GM23248 (cell line): Measurements from ENCODE around the gene AK2.

Experiments
- EZH2 ChIP-seq: fragments of 200-600 bp; sonication (generic); IDR thresholded peaks from 2 replicates; pipeline ENCODE4 v1.6.1; 2018; ENCODE audit warnings: antibody characterized with exemption, mild to moderate bottlenecking; ENCODE audit not compliant: insufficient read depth, poor library complexity, severe bottlenecking
- EZH2phosphoT487 ChIP-seq: fragments of 200-600 bp; sonication (generic); IDR thresholded peaks from 2 replicates; pipeline ENCODE4 v1.6.1; 2018; ENCODE audit warnings: antibody characterized with exemption, moderate library complexity, mild to moderate bottlenecking, low read depth; ENCODE audit not compliant: insufficient read depth

GRCh38 chr1:32991819-32992488 lies 44.7 kb downstream of the AK2 start:
- TF ChIP-seq EZH2 (no peak), EZH2phosphoT487 (no peak)
